GM12872 (cell line): ENCODE measurements around the gene GNAS.

Source experiments
- CTCF ChIP-seq: IDR thresholded peaks from 3 replicates; pipeline ENCODE4 v1.5.1; 2011; ENCODE audit warnings: low read depth, mild to moderate bottlenecking, low read length, moderate library complexity; ENCODE audit not compliant: insufficient read depth

GNAS gene

GRCh38 chr20:58886546-58886945, 34.0 kb downstream of the GNAS start:
- no peak for TF ChIP-seq CTCF

- TF ChIP-seq CTCF, result no peak
Observed at GRCh38 chr20:58888103-58888502, 35.6 kb downstream of the GNAS start.

GRCh38 chr20:58888521-58889333, 36.2 kb downstream of the GNAS start:
- TF ChIP-seq CTCF, result no peak

- no peak for TF ChIP-seq CTCF
Observed at GRCh38 chr20:58889334-58889760, 36.8 kb downstream of the GNAS start.

- no peak for TF ChIP-seq CTCF
Observed at GRCh38 chr20:58889798-58890517, 37.4 kb downstream of the GNAS start.

GRCh38 chr20:58890518-58891085, 38.1 kb downstream of the GNAS start:
- no peak for TF ChIP-seq CTCF

- TF ChIP-seq CTCF, result no peak
Observed at GRCh38 chr20:58891086-58891717, 38.7 kb downstream of the GNAS start.
